ENCODE results near the gene SCNN1B.

- TF ChIP-seq, protein P1, sequence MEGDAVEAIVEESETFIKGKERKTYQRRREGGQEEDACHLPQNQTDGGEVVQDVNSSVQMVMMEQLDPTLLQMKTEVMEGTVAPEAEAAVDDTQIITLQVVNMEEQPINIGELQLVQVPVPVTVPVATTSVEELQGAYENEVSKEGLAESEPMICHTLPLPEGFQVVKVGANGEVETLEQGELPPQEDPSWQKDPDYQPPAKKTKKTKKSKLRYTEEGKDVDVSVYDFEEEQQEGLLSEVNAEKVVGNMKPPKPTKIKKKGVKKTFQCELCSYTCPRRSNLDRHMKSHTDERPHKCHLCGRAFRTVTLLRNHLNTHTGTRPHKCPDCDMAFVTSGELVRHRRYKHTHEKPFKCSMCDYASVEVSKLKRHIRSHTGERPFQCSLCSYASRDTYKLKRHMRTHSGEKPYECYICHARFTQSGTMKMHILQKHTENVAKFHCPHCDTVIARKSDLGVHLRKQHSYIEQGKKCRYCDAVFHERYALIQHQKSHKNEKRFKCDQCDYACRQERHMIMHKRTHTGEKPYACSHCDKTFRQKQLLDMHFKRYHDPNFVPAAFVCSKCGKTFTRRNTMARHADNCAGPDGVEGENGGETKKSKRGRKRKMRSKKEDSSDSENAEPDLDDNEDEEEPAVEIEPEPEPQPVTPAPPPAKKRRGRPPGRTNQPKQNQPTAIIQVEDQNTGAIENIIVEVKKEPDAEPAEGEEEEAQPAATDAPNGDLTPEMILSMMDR (IDR thresholded peaks at IDR 0.05), result no peak
- TF ChIP-seq POLR2AphosphoS5 (IDR thresholded peaks at IDR 0.05), result no peak
These were observed 80.2 kb downstream of the SCNN1B start for GRCh38 chr16:23382279-23382678.
